Activated T-helper 9 cell treated with anti-CD3 and anti-CD28 coated beads, Interleukin-2, amount 50 U/mL, for 16 hours (primary cell): ENCODE measurements around the gene BMP10.

Experiments
- DNase-seq: peaks from one replicate; pipeline ENCODE4 v3.0.0-alpha.2; 2020; ENCODE audit warnings: low read depth

The BMP10 gene, protein sequence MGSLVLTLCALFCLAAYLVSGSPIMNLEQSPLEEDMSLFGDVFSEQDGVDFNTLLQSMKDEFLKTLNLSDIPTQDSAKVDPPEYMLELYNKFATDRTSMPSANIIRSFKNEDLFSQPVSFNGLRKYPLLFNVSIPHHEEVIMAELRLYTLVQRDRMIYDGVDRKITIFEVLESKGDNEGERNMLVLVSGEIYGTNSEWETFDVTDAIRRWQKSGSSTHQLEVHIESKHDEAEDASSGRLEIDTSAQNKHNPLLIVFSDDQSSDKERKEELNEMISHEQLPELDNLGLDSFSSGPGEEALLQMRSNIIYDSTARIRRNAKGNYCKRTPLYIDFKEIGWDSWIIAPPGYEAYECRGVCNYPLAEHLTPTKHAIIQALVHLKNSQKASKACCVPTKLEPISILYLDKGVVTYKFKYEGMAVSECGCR

DNA sequence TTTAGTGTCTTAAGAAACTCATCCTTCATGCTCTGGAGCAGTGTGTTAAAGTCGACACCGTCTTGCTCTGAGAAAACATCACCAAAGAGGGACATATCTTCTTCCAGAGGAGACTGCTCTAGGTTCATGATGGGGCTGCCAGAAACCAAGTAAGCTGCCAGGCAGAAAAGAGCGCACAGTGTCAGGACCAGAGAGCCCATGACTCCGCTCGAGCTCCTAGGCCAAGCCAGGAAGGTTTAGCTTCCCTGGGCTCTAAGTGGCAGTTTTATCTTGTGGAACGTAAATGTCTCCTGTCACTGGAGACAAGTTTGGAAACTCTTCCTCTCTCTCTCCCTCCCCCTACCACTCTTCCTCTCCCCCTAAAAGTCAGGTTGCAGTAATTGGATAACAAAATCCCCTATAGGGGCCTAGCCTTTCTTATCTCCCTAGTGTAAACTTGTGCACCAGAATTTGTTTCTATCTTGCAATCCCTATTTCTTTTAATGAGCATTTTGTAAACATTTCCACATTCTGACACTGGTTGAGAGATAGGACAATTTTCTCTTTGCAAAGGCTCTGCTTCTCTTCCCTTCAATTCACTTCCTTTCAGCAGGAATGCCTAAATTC lies at the start of gene BMP10:
Gene BMP10 (minus strand): TSS at position 239 of the 606 bp plus-strand sequence. CDS start 39 bp downstream, at position 200.
- DNase-seq = no peak

DNA sequence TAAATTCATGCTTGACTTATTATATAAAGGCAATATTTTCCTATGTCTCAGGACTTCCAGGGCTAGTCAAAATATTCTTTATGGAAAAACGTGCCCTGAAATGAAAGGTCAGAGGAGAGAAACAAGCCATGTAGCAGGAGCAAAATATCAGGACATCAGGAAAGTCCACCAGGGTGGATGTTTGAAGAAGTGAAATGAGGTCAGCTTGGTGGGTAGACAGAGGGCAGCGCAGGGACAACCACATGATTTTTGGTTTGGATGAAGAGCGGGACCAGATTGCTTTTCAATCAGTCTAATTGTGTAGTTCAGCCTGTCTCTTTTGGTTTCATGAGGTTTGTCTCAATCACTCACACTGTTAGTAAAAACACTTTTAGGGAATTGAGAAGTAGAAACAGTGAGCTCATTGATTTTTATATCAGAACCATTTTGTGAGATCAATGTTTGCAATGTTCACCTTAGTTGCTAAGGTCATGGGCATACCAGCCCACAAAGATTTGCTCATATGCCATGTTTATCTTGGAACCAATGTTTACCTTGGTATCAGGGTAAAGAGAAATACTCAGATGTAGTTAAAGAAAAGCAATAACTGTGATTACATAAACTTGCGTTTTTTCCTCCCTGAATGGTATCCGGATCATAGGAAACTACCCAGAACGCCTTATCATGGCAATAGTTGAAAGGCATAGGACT lies 49.4 kb upstream of the BMP10 start:
- no peak for DNase-seq

DNA sequence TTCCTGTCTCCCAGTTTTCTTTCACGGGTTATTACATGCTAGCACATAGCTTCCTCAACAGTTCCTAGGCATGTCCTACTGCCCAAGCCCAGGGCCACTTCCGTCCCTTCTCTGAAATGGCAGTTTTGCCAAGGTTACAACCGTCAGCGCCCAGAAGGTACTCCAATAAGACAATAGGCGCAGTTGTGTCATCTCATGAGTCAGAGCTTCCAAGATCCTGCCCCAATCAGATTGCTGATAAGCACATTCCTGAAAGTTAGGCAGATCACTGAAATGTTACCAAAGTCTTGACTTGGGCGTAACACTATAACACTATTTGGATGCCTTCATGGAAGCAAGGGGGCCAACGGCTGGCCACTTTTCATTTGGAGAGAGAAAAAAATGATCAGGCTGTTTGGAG lies 47.3 kb upstream of the BMP10 start:
- no peak for DNase-seq

DNA sequence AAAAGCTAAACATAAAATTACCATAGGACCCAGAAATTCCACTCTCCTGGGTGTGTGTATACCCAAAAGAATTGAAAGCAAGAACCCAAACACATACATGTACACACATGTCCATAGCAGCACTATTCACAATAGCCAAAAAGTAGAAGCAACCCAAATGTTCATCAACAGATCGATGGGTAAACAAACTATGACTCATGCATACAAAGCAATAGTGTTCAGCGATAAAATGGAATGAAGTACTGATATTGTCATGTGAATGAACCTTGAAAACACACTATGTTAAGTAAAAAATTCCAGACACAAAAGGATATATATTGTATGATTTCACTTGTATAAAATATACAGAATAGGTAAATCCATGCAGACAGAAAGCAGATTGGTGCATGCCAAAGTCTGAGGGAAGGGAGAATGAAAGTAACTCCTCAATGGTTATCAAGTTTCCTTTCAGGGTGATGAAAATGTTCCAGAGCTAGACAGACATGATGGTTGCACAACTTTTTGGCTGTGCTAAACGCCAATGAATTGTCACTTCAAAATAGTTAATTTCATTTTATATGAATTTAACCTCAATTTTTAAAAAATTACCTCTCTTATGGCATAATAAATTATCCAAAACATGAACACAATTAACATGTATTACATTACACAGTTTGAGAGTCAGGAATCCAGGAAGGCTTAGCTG lies 46.0 kb upstream of the BMP10 start:
- no peak for DNase-seq

DNA sequence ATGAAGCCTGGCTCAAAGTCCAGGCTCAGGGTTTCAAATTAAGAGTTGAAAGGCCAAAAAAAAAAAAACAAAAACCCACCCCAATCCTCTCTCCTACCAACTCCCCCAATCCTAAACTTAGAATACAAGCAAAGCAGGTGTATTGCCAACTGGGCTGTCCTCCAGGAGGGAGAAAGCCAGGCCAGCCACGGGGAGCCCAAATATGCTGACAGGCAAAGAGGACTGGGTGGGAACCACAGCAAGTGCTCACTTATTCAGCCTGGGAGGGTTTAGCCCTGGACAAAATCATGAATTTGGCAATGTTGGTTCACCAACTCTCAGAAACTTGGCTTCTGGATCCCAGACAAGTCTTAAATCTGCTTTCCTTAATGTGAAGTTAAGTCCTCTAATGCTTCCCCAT lies 45.0 kb upstream of the BMP10 start:
- DNase-seq = no peak

DNA sequence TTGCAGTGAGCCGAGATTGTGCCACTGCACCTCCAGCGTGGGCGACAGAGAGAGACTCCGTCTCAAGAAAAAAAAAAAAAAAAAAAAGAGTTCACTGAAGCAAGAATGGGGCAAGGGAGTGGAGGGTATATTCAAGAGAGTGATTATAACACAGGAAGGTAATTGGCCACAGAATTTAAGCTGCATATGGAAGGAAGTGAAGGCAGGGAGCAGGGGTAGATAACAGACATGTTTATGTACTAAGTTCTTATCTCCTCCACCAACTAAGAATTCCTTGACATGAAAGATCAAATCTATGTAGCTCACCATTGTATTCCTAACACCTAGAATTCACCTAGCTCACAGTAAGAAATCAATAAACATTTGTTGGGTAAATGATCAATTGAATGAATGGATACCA lies 44.2 kb upstream of the BMP10 start:
- DNase-seq = no peak

DNA sequence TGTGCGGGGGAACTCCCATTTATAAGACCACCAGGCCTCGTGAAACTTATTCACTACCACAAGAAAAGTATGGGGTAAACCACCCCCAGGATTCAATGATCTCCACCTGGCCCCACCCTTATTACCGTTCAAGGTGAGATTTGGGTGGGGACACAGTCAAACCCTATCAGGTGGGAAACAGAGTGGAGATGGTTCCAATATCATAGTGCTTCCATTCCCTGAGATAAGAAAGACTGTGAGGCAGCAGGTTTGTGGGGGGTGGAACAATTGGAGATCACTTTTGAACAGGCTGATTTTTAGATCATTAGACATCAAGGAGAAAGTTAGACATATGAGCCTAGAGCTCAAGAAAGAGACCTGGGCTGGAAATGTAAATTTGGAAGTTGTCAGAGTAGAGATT lies 42.2 kb upstream of the BMP10 start:
- no peak for DNase-seq

DNA sequence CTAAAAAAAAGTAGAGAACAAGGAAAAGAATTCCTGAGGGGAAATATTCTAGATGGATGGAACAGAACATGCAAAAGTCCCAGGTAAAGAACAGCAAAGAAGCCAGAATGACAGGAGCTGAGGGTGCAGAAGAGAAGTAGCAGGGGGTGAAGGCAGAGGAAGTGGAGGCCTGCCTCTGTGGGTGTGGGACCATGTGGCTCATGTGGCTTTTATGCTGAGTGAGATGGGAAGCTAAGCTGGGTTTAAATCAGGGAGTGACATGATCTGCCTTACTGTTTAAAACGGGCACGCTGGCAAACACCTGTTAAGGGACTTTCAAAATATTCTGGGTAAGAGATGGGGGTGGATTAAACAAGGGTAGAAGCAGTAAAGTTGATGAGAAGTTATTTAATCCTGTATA lies 41.5 kb upstream of the BMP10 start:
- no peak for DNase-seq

DNA sequence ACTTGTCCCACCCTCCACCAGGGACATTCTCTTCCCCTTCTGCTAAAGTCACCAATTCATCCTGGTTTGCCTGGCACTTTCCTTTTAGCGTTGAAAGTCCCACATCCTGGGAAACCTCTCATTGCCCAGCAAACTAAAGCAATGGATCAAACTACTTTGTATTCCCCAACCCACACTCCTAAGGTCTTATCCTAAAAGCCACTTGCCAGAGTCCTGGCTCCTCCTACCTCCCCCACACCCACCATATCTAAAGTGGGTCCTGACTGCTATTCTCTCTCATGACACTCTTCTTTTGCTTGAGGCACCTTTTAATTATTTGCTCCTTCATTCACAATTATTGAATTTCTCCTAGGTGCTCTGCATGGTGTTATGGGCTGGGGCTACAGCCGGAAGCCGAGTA lies 40.9 kb upstream of the BMP10 start:
- DNase-seq = no peak

DNA sequence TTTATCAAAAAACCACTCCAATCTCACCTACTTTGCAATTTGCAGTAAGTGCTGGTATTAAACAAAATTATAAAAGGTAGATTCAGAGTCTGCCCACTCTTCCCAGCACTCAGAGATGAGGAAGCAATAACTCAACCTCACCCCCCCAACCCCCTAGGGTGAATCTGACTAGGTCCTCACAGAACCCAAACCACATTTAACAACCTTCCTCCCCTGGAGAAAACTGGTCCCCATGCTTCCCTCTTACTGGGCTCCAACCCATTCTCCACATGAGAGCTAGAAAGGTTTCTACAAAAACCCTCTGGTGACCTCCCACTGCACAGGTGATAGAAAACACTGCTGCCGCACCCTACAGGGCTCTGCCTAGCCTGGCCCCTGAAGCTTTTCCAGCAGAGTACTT lies 40.5 kb upstream of the BMP10 start:
- no peak for DNase-seq

DNA sequence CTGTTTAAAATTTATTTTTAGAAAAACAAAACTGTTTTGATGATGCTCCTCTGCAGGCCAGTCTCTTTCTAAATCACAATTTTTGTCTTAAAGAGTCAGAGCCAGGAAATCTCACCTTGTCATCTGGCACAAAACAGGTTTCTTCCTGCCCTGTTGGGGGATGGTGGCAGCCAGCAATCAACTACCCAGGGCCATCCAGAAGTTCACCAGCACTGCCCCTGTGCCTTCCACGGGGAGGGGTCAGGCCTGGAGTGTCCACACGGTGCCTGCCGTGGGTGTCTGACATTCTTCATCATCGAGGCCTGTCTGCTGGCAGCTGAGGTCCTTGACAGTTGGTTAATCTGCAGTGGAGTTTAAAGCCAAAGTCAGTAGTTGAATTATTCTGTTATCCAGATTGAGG lies 40.0 kb upstream of the BMP10 start:
- no peak for DNase-seq

DNA sequence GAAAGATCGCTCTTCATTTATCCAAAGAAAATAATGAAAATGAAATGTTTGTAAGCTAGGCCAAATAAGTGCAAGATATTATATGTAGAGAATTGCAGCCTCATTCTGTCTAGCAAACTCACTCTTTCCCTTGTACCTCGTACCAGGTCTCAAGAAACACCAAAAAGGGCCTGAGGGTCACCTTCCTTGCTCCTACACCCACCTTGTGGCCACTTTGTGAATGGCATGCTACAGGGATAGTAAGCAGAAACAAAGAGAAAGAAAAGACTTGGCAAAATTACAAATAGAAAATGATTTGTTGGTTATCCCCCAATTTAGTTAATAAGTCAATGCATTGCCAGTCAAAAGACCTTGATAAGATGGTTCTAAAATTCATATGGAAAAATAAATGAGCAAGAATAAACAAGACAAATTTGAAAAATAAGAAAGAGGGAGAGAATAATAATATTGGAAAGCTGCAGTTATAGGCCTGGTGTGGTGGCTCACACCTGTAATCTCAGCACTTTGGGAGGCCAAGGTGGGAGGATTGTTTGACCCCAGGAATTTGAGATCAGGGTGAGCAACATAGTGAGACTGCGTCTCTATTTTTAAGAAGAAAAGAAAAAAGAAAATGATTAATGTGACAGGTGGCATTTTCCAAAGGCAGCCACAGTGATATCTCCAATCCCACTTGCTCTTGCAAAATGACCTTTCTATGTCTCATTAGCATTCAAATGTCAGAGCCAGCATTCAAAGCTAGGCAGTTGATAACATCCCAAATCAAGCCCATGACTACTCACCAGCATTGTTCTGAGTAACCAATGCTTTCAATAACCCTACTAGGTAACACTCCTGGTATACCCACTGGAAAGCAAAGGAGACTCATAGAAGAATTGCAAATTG lies 38.8 kb upstream of the BMP10 start:
- peak; percentile 51 for DNase-seq

DNA sequence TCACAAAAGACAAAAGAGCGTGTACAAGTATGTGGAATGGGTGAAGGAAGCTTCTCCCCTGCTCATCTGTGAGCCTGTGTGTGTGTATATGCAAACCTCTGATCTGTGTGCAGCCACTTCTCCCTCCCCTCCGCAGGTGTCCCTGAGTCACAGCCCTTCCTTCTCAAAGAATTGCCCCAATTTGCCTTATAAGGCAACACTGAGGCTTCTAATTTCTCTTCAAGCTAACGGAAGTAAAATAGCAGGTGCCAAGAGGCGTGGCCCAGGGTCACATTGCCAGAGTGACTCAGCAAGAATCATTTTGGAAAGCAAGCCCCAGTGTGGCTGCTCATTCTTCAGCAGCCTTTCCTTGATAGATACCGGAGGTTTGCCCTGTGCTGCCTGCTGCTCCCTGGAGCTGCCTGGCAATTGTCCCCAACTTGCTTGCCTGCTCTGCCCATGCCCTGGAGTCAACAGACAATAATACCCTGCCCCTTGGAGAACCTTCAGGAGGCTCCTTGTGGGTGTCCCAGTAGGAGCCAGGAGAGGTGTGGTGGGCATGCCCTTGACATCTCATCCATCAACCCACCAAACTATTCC lies 37.3 kb upstream of the BMP10 start:
- DNase-seq = peak; percentile 74

DNA sequence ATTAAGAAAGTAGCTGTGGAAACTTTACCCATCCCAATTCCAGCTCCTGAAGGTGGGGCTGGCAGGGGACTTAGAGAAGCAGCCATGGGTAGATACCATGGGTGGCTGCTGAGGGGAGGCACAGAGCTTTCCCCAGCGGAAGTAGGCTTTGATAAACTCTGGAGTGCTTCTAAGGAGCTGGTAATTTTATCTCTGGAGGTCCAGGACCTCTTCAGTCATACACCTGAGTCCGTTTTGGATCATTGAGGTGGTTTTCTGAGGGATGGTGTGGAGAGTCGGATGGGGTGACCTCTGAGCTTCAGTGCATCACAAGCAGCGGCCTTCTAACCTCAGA lies 36.7 kb upstream of the BMP10 start:
- DNase-seq = no peak

DNA sequence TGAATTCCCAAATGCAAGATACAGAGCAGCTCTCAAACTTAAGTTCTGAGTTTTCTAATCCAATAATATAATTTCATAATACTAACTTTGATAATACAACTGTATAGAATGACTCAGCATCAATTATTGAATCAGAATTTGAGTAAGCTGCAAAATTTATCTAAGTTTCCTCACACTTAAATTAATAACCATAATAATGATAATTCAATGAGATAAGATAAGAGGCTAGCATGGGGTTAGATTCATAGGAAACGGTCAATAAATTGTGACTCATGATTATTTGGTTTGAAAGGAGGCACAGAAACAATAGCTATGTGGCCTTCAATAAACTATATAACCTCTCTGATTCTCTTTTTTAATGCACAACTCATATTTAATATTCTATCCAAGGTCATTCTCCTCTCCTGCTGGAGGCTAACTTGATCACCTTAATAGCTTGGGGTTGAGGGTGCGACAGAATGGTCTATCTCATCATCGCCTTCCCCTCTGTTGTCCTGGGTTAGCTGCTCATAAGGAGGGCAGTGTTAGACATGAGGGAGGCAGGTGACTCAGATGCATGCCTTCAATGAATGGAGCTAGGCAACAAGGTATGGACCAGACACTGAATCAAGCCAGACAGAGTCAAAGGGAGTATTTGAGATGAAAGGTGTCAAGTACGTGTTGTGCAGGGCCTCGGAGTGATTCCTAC lies 36.2 kb upstream of the BMP10 start:
- DNase-seq = no peak

DNA sequence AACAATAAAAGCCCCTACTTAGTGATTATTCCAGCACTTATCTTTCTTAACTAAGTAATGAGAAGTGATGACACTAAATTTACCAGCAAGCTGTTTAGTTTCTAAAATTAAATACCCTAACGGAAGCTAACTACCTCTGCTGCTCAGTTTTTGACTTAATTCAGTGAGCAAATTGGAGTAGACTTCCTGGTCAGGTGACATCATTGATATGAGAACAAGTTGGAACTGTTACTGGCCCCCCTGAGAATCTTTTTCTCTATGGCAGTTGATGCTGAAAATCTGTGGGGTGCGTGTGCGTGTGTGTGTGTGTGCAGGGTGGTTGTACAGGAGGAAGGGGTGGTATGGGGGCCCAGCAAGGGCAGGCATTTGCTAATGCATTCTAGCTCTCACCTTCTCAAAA lies 35.5 kb upstream of the BMP10 start:
- no peak for DNase-seq

DNA sequence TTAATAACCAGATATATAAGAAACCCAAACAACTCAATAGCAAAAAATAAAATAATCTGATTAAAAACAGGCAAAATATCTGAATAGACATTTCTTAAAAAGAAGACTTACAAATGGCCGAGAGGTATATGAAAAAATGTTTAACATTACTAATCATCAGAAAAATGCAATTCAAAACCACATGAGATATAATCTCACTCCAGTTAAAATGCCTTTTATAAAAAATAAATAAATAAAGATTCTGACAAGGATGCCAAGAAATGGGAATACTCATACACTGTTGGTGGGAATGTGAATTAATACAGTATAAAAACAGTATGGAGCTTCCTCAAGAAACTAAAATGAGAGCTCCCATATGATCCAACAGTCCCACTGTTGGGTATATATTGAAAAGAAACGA lies 33.9 kb upstream of the BMP10 start:
- no peak for DNase-seq

DNA sequence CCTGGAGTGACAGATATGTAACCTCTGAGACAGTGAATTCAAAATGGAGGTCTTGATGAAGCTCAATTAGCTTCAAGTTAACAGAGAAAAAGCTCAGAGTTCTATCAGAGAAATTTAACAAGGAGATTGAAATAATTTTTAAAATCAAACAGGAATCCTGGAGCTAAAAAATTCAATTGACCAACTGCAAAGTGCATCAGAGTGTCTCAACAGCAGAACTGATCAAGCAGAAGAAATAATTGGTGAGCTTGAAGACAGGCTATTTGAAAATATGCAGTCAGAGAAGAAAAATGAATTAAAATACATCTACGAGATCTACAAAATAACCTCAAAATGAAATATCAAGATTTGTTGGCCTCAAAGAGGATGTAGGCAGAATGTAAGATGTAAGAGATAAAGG lies 30.4 kb upstream of the BMP10 start:
- no peak for DNase-seq

DNA sequence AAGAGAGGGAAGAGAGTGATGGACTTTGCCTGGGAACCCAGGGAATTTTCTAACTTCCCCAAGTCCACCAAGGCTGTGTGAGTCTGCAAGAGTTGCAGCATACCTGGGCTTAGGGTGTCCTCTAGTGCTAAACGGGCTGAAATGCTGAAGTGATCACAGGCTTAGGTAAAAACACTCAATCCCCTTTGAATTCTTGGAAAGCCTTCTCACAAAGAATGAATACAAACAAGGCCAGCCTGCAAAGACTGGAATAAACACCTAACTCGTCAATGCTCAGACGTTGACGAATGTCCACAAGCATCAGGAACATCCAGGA lies 30.0 kb upstream of the BMP10 start:
- no peak for DNase-seq

DNA sequence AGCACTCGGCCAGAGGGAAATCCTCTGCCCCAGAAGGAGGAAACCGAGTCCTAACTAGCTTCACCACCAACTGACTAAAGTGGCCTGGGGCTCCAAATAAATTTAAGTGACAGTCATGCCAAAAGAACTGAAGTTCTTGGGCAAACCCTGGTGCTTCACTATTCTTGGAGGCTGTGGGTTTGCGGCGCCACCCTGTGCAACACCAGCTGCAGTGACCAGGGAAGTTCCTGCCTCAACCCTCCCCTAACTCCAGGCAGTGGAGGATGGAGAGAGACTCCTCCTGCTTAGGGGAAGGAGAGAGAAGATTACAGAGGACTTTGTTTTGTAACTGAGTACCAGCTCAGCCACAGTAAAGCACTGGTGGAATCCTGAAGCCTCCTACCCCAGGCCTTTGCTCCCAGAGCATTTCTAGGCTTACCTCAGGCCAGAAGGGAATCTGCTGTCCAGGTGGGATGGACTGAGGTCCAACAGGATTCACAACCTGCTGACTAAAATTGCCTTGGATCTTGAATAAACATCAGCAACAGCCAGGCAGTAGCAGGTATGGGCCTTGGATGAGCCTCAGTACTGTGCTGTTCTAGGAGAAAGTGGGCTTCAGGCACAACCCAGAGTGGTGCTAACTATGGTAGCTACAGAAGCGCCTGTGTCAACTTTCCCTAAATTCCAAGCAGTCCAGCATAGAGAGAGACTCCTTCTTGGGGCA lies 29.4 kb upstream of the BMP10 start:
- no peak for DNase-seq
